Mesenchymal stem cell (in vitro differentiated cells and primary cell): ENCODE data around the gene HIGD1A.

Experiments used
- DNase-seq: peaks from one replicate; pipeline ENCODE4 v3.0.0-alpha.2; 2013
- H2AFZ ChIP-seq: one replicate; pipeline ENCODE4 v1.6.1; 2013; ENCODE audit warnings: low read depth, mild to moderate bottlenecking, control low read depth, inconsistent platforms, low read length, moderate library complexity
- H2AK5ac ChIP-seq: 2 replicates; pipeline ENCODE4 v1.6.1; 2013; ENCODE audit warnings: low read length, moderate library complexity, mild to moderate bottlenecking, inconsistent platforms; ENCODE audit not compliant: severe bottlenecking
- H2BK120ac ChIP-seq: one replicate; pipeline ENCODE4 v1.6.1; 2013; ENCODE audit warnings: low read depth, mild to moderate bottlenecking, inconsistent platforms, low read length, moderate library complexity
- H2BK12ac ChIP-seq, 2 experiments: one replicate each; pipeline ENCODE4 v1.6.1; 2013; ENCODE audit warnings: inconsistent platforms in 2 of 2, low read length in 2 of 2, mild to moderate bottlenecking in 2 of 2, moderate library complexity in 2 of 2, control low read depth in 1 of 2
- H2BK15ac ChIP-seq: one replicate; pipeline ENCODE4 v1.6.1; 2013; ENCODE audit warnings: mild to moderate bottlenecking, low read depth, inconsistent platforms; ENCODE audit not compliant: poor library complexity, severe bottlenecking
- H2BK5ac ChIP-seq: 2 replicates; pipeline ENCODE4 v1.6.1; 2013; ENCODE audit warnings: low read depth, mild to moderate bottlenecking, low read length, control low read depth, inconsistent platforms; ENCODE audit not compliant: poor library complexity, severe bottlenecking
- H3K14ac ChIP-seq, 2 experiments: one replicate each; pipeline ENCODE4 v1.6.1; 2013; ENCODE audit warnings: inconsistent platforms in 2 of 2, low read length in 2 of 2, control low read depth in 1 of 2, mild to moderate bottlenecking in 1 of 2, moderate library complexity in 1 of 2
- H3K18ac ChIP-seq, 2 experiments: one replicate each; pipeline ENCODE4 v1.6.1; 2013; ENCODE audit warnings: inconsistent platforms in 2 of 2, low read length in 2 of 2, control low read depth in 1 of 2, low read depth in 1 of 2, mild to moderate bottlenecking in 1 of 2
- H3K23ac ChIP-seq, 2 experiments: one replicate each; pipeline ENCODE4 v1.6.1; 2013; ENCODE audit warnings: inconsistent platforms in 2 of 2, low read length in 2 of 2, mild to moderate bottlenecking in 2 of 2, moderate library complexity in 2 of 2, control low read depth in 1 of 2
- H3K27ac ChIP-seq: 2 replicates; pipeline ENCODE4 v1.5.1; 2013; ENCODE audit warnings: mild to moderate bottlenecking, moderate library complexity, low read length, control low read depth, inconsistent platforms; ENCODE audit not compliant: poor library complexity, severe bottlenecking
- H3K27me3 ChIP-seq, 2 experiments: 2 replicates each; pipeline versions ENCODE4 v1.6.1 to v1.7.0; 2013; ENCODE audit warnings: low read length in 2 of 2, mild to moderate bottlenecking in 2 of 2, moderate library complexity in 2 of 2, control low read depth in 1 of 2, inconsistent platforms in 1 of 2; ENCODE audit not compliant: control insufficient read depth in 1 of 2, insufficient read depth in 1 of 2
- H3K36me3 ChIP-seq, 2 experiments: 2 replicates each; pipeline versions ENCODE4 v1.6.1 to v1.7.0; 2013; ENCODE audit warnings: low read length in 2 of 2, control low read depth in 1 of 2, inconsistent platforms in 1 of 2, low read depth in 1 of 2, mild to moderate bottlenecking in 1 of 2; ENCODE audit not compliant: insufficient read depth in 2 of 2, control insufficient read depth in 1 of 2
- H3K4ac ChIP-seq, 2 experiments: one replicate each; pipeline ENCODE4 v1.6.1; 2013; ENCODE audit warnings: inconsistent platforms in 2 of 2, low read length in 2 of 2, mild to moderate bottlenecking in 2 of 2, moderate library complexity in 2 of 2, control low read depth in 1 of 2, low read depth in 1 of 2
- H3K4me1 ChIP-seq: 2 replicates; pipeline ENCODE4 v1.6.1; 2013; ENCODE audit warnings: low read depth, low read length, control low read depth; ENCODE audit not compliant: control insufficient read depth, insufficient read depth
- H3K4me2 ChIP-seq: 2 replicates; pipeline ENCODE4 v1.6.1; 2013; ENCODE audit warnings: low read length, mild to moderate bottlenecking, inconsistent platforms; ENCODE audit not compliant: poor library complexity, severe bottlenecking
- H3K4me3 ChIP-seq, 2 experiments: 2 replicates each; pipeline versions ENCODE4 v1.5.1 to v1.7.0; 2013; ENCODE audit warnings: low read length in 2 of 2, mild to moderate bottlenecking in 2 of 2, control low read depth in 1 of 2, low read depth in 1 of 2; ENCODE audit not compliant: insufficient read depth in 1 of 2
- H3K79me1 ChIP-seq: replicated peaks from 2 replicates; pipeline ENCODE4 v1.6.1; 2013; ENCODE audit warnings: mild to moderate bottlenecking, control low read depth, low read length, inconsistent platforms; ENCODE audit not compliant: poor library complexity, severe bottlenecking
- H3K9ac ChIP-seq: 2 replicates; pipeline ENCODE4 v1.7.0; 2013; ENCODE audit warnings: mild to moderate bottlenecking, low read length, moderate library complexity
- H3K9me3 ChIP-seq: 2 replicates; pipeline ENCODE4 v1.7.0; 2013; ENCODE audit warnings: mild to moderate bottlenecking, low read length; ENCODE audit not compliant: control insufficient read depth
- H4K8ac ChIP-seq: one replicate; pipeline ENCODE4 v1.6.1; 2013; ENCODE audit warnings: inconsistent platforms, mild to moderate bottlenecking, low read length, moderate library complexity
- H4K91ac ChIP-seq: one replicate; pipeline ENCODE4 v1.6.1; 2013; ENCODE audit warnings: mild to moderate bottlenecking, low read length, inconsistent platforms
- WGBS: methylation state at CpG from one replicate; pipeline ENCODE4 v1.1.7; 2013; ENCODE audit warnings: mixed read lengths; 5-methylcytosine and 5-hydroxymethylcytosine counted together

Gene HIGD1A

GRCh38 chr3:42780398-42780797, 23.9 kb downstream of the HIGD1A start:
- no peak overlapping the region for H2BK5ac ChIP-seq
- peaks cover 4% of the 10 kb centered on the region for H3K79me1 ChIP-seq
- no peak overlapping the region for H3K27ac ChIP-seq
- H3K9ac ChIP-seq, result peak overlapping the region; percentile 82
- no peak overlapping the region for H2AK5ac ChIP-seq
- H3K18ac ChIP-seq, result no peak overlapping the region
- no peak overlapping the region for H4K8ac ChIP-seq
- no peak overlapping the region for H2BK120ac ChIP-seq
- no peaks in the 10 kb centered on the region for H3K27me3 ChIP-seq
- no peak overlapping the region for H2BK15ac ChIP-seq
- H2AFZ ChIP-seq, result no peak overlapping the region
- H3K23ac ChIP-seq, result no peak overlapping the region
- WGBS, result 82% methylated on average over 3 of the region's 3 CpGs
- H3K14ac ChIP-seq, result no peak overlapping the region
- H2BK12ac ChIP-seq, result no peak overlapping the region
- DNase-seq, result no peak
- no peaks in the 10 kb centered on the region for H3K9me3 ChIP-seq
- peaks cover 3% of the 10 kb centered on the region for H3K4me1 ChIP-seq
- H3K4me3 ChIP-seq, result no peak overlapping the region
- peak overlapping the region; percentile 25 for H3K4me2 ChIP-seq
- no peak overlapping the region for H4K91ac ChIP-seq
- no peak overlapping the region for H3K4ac ChIP-seq
- peaks cover 0 to 23% of the 10 kb centered on the region in 2 experiments for H3K36me3 ChIP-seq

- Histone ChIP-seq H3K23ac (no peak overlapping the region), H4K91ac (no peak overlapping the region), H3K27ac (no peak overlapping the region), H3K79me1 (peaks cover 4% of the 10 kb centered on the region), H3K4me1 (peaks cover 3% of the 10 kb centered on the region), H2AFZ (no peak overlapping the region), H2BK5ac (no peak overlapping the region), H3K9me3 (no peaks in the 10 kb centered on the region), H3K4ac (no peak overlapping the region), H3K9ac (peak overlapping the region; percentile 82), H3K4me3 (no peak overlapping the region), H2BK120ac (no peak overlapping the region), H2AK5ac (no peak overlapping the region), H2BK12ac (no peak overlapping the region), H4K8ac (no peak overlapping the region), H3K14ac (no peak overlapping the region), H3K4me2 (no peak overlapping the region), H3K36me3 (peaks cover 0 to 16% of the 10 kb centered on the region in 2 experiments), H3K27me3 (no peaks in the 10 kb centered on the region), H3K18ac (no peak overlapping the region), H2BK15ac (no peak overlapping the region)
- DNase-seq, result peak; percentile 73
- 75% methylated on average over 2 of the region's 2 CpGs for WGBS
These were observed 25.6 kb downstream of the HIGD1A start for GRCh38 chr3:42778644-42779043.

DNA sequence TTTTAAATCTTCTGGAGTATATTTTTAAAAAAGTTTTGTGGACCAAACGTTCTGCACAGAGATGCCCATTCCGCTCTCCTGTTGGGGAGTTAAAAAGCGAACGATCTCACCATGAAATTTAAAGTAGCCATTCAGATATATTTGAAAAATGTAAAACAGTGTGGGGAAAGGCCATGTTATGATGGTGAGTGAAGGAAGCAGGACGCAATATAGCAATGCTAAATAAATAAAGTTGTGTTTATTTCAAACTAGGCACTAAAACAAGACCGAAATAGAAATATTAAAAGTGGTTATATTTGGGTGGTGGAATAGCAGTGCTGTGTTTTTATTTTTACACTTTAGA, 30.9 kb downstream of the HIGD1A start:
- WGBS, result 11% methylated on average over 5 of the region's 6 CpGs
- no peak overlapping the region for H2BK120ac ChIP-seq

DNA sequence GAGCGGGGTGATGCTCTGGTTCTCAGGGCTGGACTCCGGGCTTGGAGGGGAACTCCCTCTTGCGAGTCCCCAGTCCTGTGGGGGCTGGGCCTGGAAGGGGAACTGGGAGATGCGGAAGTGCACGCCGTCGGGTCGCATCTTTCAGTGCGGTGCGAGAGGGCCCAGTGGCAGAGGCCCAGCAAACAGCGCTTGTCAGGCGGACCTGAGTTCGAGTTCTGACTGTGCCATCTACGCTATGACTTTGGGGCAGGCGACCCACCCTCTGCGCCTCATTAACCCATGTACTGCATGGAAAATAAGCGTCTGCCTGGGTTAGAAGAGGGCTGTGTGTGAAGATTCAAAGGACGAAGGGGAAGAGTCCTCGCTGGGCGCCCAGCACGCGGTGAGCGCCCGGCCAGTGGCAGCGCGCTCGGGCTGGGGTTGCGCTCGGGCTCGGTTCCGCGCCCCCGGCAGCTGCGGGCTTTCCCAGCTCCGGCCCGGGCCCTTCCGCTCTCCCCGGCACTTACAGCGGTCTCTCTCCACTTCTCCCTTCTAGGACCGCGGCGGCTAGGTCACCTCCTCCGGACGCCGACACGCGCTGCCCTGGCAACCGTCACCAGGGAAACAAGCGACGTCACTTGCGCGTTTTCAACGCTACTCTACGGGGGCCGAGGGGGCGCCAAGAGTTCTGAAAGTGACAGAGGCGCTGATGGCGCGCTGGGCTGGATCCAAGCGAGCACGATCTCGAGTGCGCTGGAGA, 31.5 kb downstream of the HIGD1A start, which contains the start of gene CCDC13:
Gene CCDC13, minus strand, starts transcription at position 584 of the 739 bp plus-strand sequence. CDS start 14,908 bp downstream, outside the sequence.
- Histone ChIP-seq H3K36me3 (no peaks in the 10 kb centered on the region), H3K27me3 (no peaks in the 10 kb centered on the region), H3K4me1 (peaks cover 9% of the 10 kb centered on the region), H2BK15ac (no peak within 1 kb of the TSS), H3K18ac (peak within 1 kb of the TSS in 1 of 2 experiments; percentile 70), H2AK5ac (no peak within 1 kb of the TSS), H3K14ac (peak within 1 kb of the TSS in 1 of 2 experiments; percentile 36), H3K4me3 (peak within 1 kb of the TSS; percentile 56 to 81), H2AFZ (no peak within 1 kb of the TSS), H4K91ac (no peak within 1 kb of the TSS), H4K8ac (no peak within 1 kb of the TSS), H2BK120ac (no peak within 1 kb of the TSS), H3K4me2 (peak within 1 kb of the TSS; percentile 86), H2BK12ac (no peak within 1 kb of the TSS), H3K9me3 (no peaks in the 10 kb centered on the region), H3K4ac (no peak within 1 kb of the TSS), H3K23ac (peak within 1 kb of the TSS in 1 of 2 experiments; percentile 70), H3K79me1 (no peaks in the 10 kb centered on the region), H3K9ac (peak within 1 kb of the TSS; percentile 92), H3K27ac (no peak within 1 kb of the TSS), H2BK5ac (no peak within 1 kb of the TSS)
- 4% methylated on average over 60 of the region's 63 CpGs for WGBS
- DNase-seq, result peak; percentile 95

More for the DNA sequence above, 30.9 kb downstream of the HIGD1A start:
- no peak for DNase-seq
- Histone ChIP-seq H3K9me3 (no peaks in the 10 kb centered on the region), H3K4me1 (peaks cover 9% of the 10 kb centered on the region), H3K4me3 (peak overlapping the region; percentile 56 to 81), H3K79me1 (no peaks in the 10 kb centered on the region), H3K27ac (no peak overlapping the region), H2AFZ (no peak overlapping the region), H3K18ac (no peak overlapping the region), H3K4ac (no peak overlapping the region), H2AK5ac (no peak overlapping the region), H2BK12ac (no peak overlapping the region), H3K36me3 (no peaks in the 10 kb centered on the region), H3K27me3 (no peaks in the 10 kb centered on the region), H3K4me2 (peak overlapping the region; percentile 86), H2BK5ac (no peak overlapping the region), H3K23ac (no peak overlapping the region), H4K91ac (no peak overlapping the region), H2BK15ac (no peak overlapping the region), H3K9ac (peak overlapping the region; percentile 92), H3K14ac (no peak overlapping the region), H4K8ac (no peak overlapping the region)
